Naive thymus-derived CD4-positive, alpha-beta T cell (primary cell): ENCODE data around the gene TFF2. TPM values are rescaled to one million over a fixed set of nuclear protein-coding genes. Genes with fewer than 3 reads are reported as not detected.

Source experiments
- ATAC-seq: fragments of 150-1000 bp; cut with Tn5 transposase; 2 replicates; pipeline ENCODE4 v1.10.0; 2021; ENCODE audit warnings: mild to moderate bottlenecking, moderate library complexity
- CTCF ChIA-PET: fragments of 350-600 bp; sonication (Branson Sonifier 250); formaldehyde crosslinking; loops from one replicate; lab custom pipeline; 2021; ENCODE audit warnings: antibody characterized with exemption; lab: Charles Lee
- POLR2A ChIA-PET: fragments of 350-600 bp; sonication (Branson Sonifier 250); formaldehyde crosslinking; loops from one replicate; lab custom pipeline; 2021; ENCODE audit warnings: antibody characterized with exemption, inconsistent platforms; lab: Charles Lee
- DNase-seq, 9 donors: peaks; one replicate each; pipeline versions ENCODE4 v3.0.0 to v3.0.0-alpha.2; 2020 to 2022; ENCODE audit warnings: mixed read lengths in 1 of 9
- H3K27ac ChIP-seq: one replicate; pipeline ENCODE4 v1.7.0; 2013; ENCODE audit warnings: mild to moderate bottlenecking, low read depth, low read length, moderate library complexity
- H3K27me3 ChIP-seq, 2 donors: one replicate each; pipeline ENCODE4 v1.7.0; 2013; ENCODE audit warnings: low read length in 2 of 2, mild to moderate bottlenecking in 2 of 2, moderate library complexity in 2 of 2; ENCODE audit not compliant: control insufficient read depth in 2 of 2, insufficient read depth in 2 of 2
- H3K36me3 ChIP-seq, 3 experiments: 1 replicate in 2 of 3; 2 replicates in 1 of 3; pipeline ENCODE4 v1.7.0; 2013; ENCODE audit warnings: low read length in 3 of 3, mild to moderate bottlenecking in 3 of 3, moderate library complexity in 1 of 3; ENCODE audit not compliant: insufficient read depth in 3 of 3, control insufficient read depth in 2 of 3
- H3K4me1 ChIP-seq, 2 donors: one replicate each; pipeline ENCODE4 v1.7.0; 2013; ENCODE audit warnings: low read length in 2 of 2, mild to moderate bottlenecking in 2 of 2, moderate library complexity in 1 of 2; ENCODE audit not compliant: control insufficient read depth in 2 of 2, insufficient read depth in 2 of 2
- H3K4me3 ChIP-seq: 2 replicates; pipeline ENCODE4 v1.7.0; 2013; ENCODE audit warnings: mild to moderate bottlenecking, low read length
- H3K9me3 ChIP-seq, 3 experiments: 1 replicate in 2 of 3; 2 replicates in 1 of 3; pipeline ENCODE4 v1.7.0; 2013; ENCODE audit warnings: low read length in 3 of 3; ENCODE audit not compliant: control insufficient read depth in 2 of 3
- H3K27ac Mint-ChIP-seq, 9 donors: one replicate each; pipeline ENCODE4 v1.8.0; 2020 to 2022; ENCODE audit warnings: mixed read lengths in 9 of 9, mild to moderate bottlenecking in 8 of 9, moderate library complexity in 5 of 9, inconsistent platforms in 2 of 9
- H3K27me3 Mint-ChIP-seq, 5 donors: one replicate each; pipeline ENCODE4 v1.8.0; 2021 to 2022; ENCODE audit warnings: mixed read lengths in 5 of 5, mild to moderate bottlenecking in 1 of 5
- H3K36me3 Mint-ChIP-seq, 5 donors: one replicate each; pipeline ENCODE4 v1.8.0; 2020 to 2022; ENCODE audit warnings: mixed read lengths in 5 of 5, mild to moderate bottlenecking in 3 of 5, inconsistent platforms in 1 of 5
- H3K4me1 Mint-ChIP-seq, 7 donors: one replicate each; pipeline ENCODE4 v1.8.0; 2020 to 2022; ENCODE audit warnings: mixed read lengths in 7 of 7, mild to moderate bottlenecking in 3 of 7, inconsistent platforms in 1 of 7
- H3K4me3 Mint-ChIP-seq, 10 donors: one replicate each; pipeline ENCODE4 v1.8.0; 2020 to 2022; ENCODE audit warnings: mild to moderate bottlenecking in 10 of 10, mixed read lengths in 10 of 10, moderate library complexity in 6 of 10, inconsistent platforms in 2 of 10
- H3K9me3 Mint-ChIP-seq, 11 donors: one replicate each; pipeline ENCODE4 v1.8.0; 2020 to 2022; ENCODE audit warnings: mixed read lengths in 11 of 11, mild to moderate bottlenecking in 4 of 11, inconsistent platforms in 1 of 11, moderate library complexity in 1 of 11
- intact Hi-C, 2 donors: fragments of 100-400 bp; cut with micrococcal nuclease; formaldehyde crosslinking; loops; one replicate each; pipeline ENCODE4 v1.15.1; 2023
- polyA plus RNA-seq, 2 donors: library from polyadenylated mRNA; unstranded; fragments of 300-500 nt; fragmentation: Illumina TruSeq; gene quantifications; one replicate each; pipeline ENCODE4 v1.2.3, GENCODE V29; 2021
- total RNA-seq, 6 experiments: library from RNA in 5 of 6; stranded (reverse) in 5 of 6; gene quantifications; 1 replicate in 5 of 6; 2 replicates in 1 of 6; pipeline ENCODE4 v1.2.3 and lab custom pipeline; 2021 to 2026

Gene TFF2
- total and polyA plus RNA-seq, 7 experiments from 2014 or later: not detected

- no peak overlapping the region for H3K4me3 Mint-ChIP-seq
- peaks cover 0 to 2% (median 0%) of the 10 kb centered on the region in 11 donors for H3K9me3 Mint-ChIP-seq
- ChIA-PET CTCF (no interaction called here), POLR2A (no interaction called here)
- no peak overlapping the region for H3K4me3 ChIP-seq
- intact Hi-C loops: loop anchor here in 1 of 2 donors (10.0 kb wide), 1 partner anchor 87 kb away; no protein-coding TSS in a partner anchor
- ATAC-seq (no peak), DNase-seq (no peak)
- no peaks in the 10 kb centered on the region for H3K36me3 Mint-ChIP-seq
- H3K27me3 ChIP-seq: no peaks in the 10 kb centered on the region
- H3K27ac Mint-ChIP-seq: no peak overlapping the region
- no peak overlapping the region for H3K27ac ChIP-seq
- peaks cover 0 to 3% (median 0%) of the 10 kb centered on the region in 7 donors for H3K4me1 Mint-ChIP-seq
- no peaks in the 10 kb centered on the region for H3K36me3 ChIP-seq
- H3K4me1 ChIP-seq: no peaks in the 10 kb centered on the region
- H3K27me3 Mint-ChIP-seq: no peaks in the 10 kb centered on the region
- H3K9me3 ChIP-seq: no peaks in the 10 kb centered on the region
Observed at GRCh38 chr21:42347601-42348327, 3.0 kb downstream of the TFF2 start.

GRCh38 chr21:42346866-42347600, 3.8 kb downstream of the TFF2 start:
- peak in 1 of 9 donors; percentile 13 for DNase-seq
- POLR2A ChIA-PET: no interaction called here
- intact Hi-C loops: loop anchor here in 1 of 2 donors (10.0 kb wide), 1 partner anchor 88 kb away; no protein-coding TSS in a partner anchor
- Mint-ChIP-seq H3K4me3 (no peak overlapping the region), H3K36me3 (no peaks in the 10 kb centered on the region), H3K4me1 (no peaks in the 10 kb centered on the region), H3K27ac (no peak overlapping the region), H3K9me3 (peaks cover 0 to 2% (median 0%) of the 10 kb centered on the region in 11 donors), H3K27me3 (no peaks in the 10 kb centered on the region)
- Histone ChIP-seq H3K27me3 (no peaks in the 10 kb centered on the region), H3K9me3 (no peaks in the 10 kb centered on the region), H3K4me1 (no peaks in the 10 kb centered on the region), H3K27ac (no peak overlapping the region), H3K36me3 (no peaks in the 10 kb centered on the region), H3K4me3 (no peak overlapping the region)
- ATAC-seq: no peak
- CTCF ChIA-PET: no interaction called here

- ChIA-PET CTCF (no interaction called here), POLR2A (no interaction called here)
- no peaks in the 10 kb centered on the region for H3K36me3 ChIP-seq
- no peaks in the 10 kb centered on the region for H3K9me3 ChIP-seq
- intact Hi-C loops: loop anchor here in 1 of 2 donors (10.0 kb wide), 1 partner anchor 88 kb away; no protein-coding TSS in a partner anchor
- H3K36me3 Mint-ChIP-seq: no peaks in the 10 kb centered on the region
- no peak overlapping the region for H3K4me3 Mint-ChIP-seq
- no peak overlapping the region for H3K27ac ChIP-seq
- H3K27me3 Mint-ChIP-seq: no peaks in the 10 kb centered on the region
- no peaks in the 10 kb centered on the region for H3K4me1 ChIP-seq
- H3K27me3 ChIP-seq: no peaks in the 10 kb centered on the region
- peaks cover 0 to 2% (median 0%) of the 10 kb centered on the region in 11 donors for H3K9me3 Mint-ChIP-seq
- no peaks in the 10 kb centered on the region for H3K4me1 Mint-ChIP-seq
- no peak overlapping the region for H3K4me3 ChIP-seq
- no peak overlapping the region for H3K27ac Mint-ChIP-seq
- DNase-seq: no peak
- ATAC-seq: no peak
Observed at GRCh38 chr21:42346441-42346840, 4.4 kb downstream of the TFF2 start.

GRCh38 chr21:42344631-42345030, 6.2 kb downstream of the TFF2 start:
- Mint-ChIP-seq H3K4me1 (no peaks in the 10 kb centered on the region), H3K27ac (peak overlapping the region in 1 of 9 donors; percentile 25), H3K27me3 (no peaks in the 10 kb centered on the region), H3K9me3 (no peaks in the 10 kb centered on the region), H3K36me3 (no peaks in the 10 kb centered on the region), H3K4me3 (no peak overlapping the region)
- Histone ChIP-seq H3K9me3 (no peaks in the 10 kb centered on the region), H3K4me3 (no peak overlapping the region), H3K27ac (no peak overlapping the region), H3K36me3 (no peaks in the 10 kb centered on the region), H3K4me1 (no peaks in the 10 kb centered on the region), H3K27me3 (no peaks in the 10 kb centered on the region)
- ATAC-seq (no peak), DNase-seq (peak in 1 of 9 donors; percentile 16)
- ChIA-PET CTCF (interaction anchor here (0.6 to 0.7 kb wide), 2 partner anchors 174 to 228 kb away, joined by 3 read pairs; no protein-coding TSS in a partner anchor), POLR2A (no interaction called here)
- intact Hi-C loops: loop anchor here in 1 of 2 donors (10.0 kb wide), 1 partner anchor 90 kb away; no protein-coding TSS in a partner anchor

GRCh38 chr21:42343963-42344510, 6.8 kb downstream of the TFF2 start:
- POLR2A ChIA-PET: no interaction called here
- H3K36me3 Mint-ChIP-seq: no peaks in the 10 kb centered on the region
- Histone ChIP-seq H3K27ac (no peak overlapping the region), H3K4me3 (no peak overlapping the region), H3K36me3 (no peaks in the 10 kb centered on the region), H3K27me3 (no peaks in the 10 kb centered on the region), H3K4me1 (no peaks in the 10 kb centered on the region), H3K9me3 (no peaks in the 10 kb centered on the region)
- CTCF ChIA-PET: interaction anchor here (0.7 kb wide), 1 partner anchor 174 kb away, joined by 3 read pairs; no protein-coding TSS in a partner anchor
- H3K4me3 Mint-ChIP-seq: no peak overlapping the region
- no peaks in the 10 kb centered on the region for H3K9me3 Mint-ChIP-seq
- no peaks in the 10 kb centered on the region for H3K4me1 Mint-ChIP-seq
- DNase-seq: peak in 1 of 9 donors; percentile 6
- no peak for ATAC-seq
- no peaks in the 10 kb centered on the region for H3K27me3 Mint-ChIP-seq
- intact Hi-C loops: loop anchor here in 1 of 2 donors (10.0 kb wide), 1 partner anchor 91 kb away; no protein-coding TSS in a partner anchor
- H3K27ac Mint-ChIP-seq: no peak overlapping the region

GRCh38 chr21:42343556-42343955, 7.2 kb downstream of the TFF2 start:
- intact Hi-C loops: loop anchor here in 1 of 2 donors (10.0 kb wide), 1 partner anchor 91 kb away; no protein-coding TSS in a partner anchor
- ChIA-PET CTCF (no interaction called here), POLR2A (no interaction called here)

More at GRCh38 chr21:42343556-42343955, 7.2 kb downstream of the TFF2 start:
- Histone ChIP-seq H3K27me3 (no peaks in the 10 kb centered on the region), H3K4me3 (no peak overlapping the region), H3K27ac (no peak overlapping the region), H3K36me3 (no peaks in the 10 kb centered on the region), H3K9me3 (no peaks in the 10 kb centered on the region), H3K4me1 (no peaks in the 10 kb centered on the region)
- Mint-ChIP-seq H3K9me3 (no peaks in the 10 kb centered on the region), H3K27ac (no peak overlapping the region), H3K4me1 (no peaks in the 10 kb centered on the region), H3K4me3 (no peak overlapping the region), H3K36me3 (no peaks in the 10 kb centered on the region), H3K27me3 (no peaks in the 10 kb centered on the region)
- ATAC-seq (no peak), DNase-seq (no peak)
